Activated gamma-delta T cell (primary cell): ENCODE results near the gene CTNS.

Experiments used
- DNase-seq: peaks from one replicate; lab custom pipeline; 2025; lab: John Stamatoyannopoulos, UW
- total RNA-seq, 2 donors: gene quantifications; one replicate each; lab custom pipeline; 2026; lab: John Stamatoyannopoulos, UW

The CTNS gene
- total RNA-seq = 24.8 to 27.7 reads per million in 2 donors

DNA sequence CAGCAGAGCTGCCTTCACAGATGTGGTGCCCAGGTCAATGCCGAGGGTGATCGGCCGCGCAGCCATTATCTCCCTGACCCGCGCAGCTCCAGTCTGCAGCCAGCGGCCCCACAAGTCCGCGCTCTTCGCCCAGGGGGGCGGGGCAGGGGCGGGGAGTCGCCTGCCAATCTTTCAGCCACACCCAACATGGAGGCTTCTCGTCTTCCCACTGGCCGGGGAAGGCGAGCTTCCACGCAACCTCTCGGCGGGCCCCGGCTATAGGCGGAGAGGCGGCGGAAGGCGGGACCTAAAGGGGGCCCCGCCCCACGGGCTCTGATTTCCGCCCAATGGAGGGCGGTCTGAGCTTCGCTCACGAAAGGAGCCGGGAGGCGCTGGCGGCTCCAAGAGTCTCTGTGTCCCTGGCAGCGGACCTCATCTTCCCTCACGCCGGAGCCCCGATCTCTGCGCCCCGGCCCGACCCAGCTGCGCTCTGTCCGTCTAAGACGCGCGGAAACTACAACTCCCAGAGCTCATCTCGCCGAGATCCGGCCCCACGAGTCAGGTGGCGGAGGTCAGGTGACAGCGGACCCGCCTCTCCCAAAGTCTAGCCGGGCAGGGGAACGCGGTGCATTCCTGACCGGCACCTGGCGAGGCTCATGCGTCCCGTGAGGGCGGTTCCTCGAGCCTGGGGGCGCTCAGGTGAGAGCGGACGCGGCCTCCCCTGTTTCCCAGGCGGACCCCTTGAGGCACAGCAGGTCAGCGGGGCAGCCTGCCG, at the start of gene CTNS, which contains the start of gene SHPK:
Gene CTNS (plus strand): TSS at position 607 of the 754 bp plus-strand sequence. CDS start 3,447 bp downstream, outside the sequence.
Gene SHPK (minus strand): TSS at position 97 of the 754 bp plus-strand sequence. CDS start 31 bp downstream, at position 66.
- DNase-seq = peak; percentile 87

DNA sequence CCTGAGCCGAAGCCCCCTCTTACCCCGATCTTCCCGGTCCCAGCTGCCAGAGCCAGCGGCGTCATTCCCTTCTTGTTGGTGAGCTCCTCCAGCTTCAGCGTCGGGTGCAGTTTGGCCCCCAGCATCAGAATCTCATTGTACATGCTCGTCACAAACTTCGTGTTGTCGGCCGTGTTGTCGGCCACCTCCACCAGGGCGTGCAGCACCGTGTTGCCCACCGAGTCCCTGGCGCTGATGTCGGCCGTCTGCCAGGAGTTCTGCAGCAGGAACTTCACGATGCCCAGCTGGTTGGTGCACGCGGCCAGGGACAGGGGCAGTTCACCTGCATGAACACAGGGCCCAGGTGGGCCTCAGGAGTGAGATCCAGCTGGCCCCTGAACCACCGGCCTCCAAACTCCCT, 46.8 kb upstream of the CTNS start:
- no peak for DNase-seq

DNA sequence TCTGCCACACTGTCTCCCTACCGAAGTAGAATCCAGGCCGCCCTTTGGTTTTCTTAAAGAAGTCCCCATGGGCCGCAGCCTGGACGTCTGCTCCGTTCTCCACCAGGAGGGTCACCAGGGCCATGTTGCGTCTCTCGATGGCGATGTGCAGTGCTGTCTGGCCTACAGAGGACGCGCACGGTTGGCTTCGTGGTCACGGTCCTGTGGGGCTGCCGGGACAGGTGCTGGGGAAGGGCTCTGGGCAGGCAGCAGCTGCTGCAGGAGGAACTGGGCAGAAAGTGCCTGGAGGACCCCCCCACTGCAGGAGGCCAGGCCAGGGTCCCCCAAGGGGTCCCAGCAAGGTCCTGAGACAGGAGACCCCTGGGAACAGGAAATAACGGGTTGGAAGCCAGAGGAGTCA, 46.3 kb upstream of the CTNS start:
- DNase-seq = no peak

DNA sequence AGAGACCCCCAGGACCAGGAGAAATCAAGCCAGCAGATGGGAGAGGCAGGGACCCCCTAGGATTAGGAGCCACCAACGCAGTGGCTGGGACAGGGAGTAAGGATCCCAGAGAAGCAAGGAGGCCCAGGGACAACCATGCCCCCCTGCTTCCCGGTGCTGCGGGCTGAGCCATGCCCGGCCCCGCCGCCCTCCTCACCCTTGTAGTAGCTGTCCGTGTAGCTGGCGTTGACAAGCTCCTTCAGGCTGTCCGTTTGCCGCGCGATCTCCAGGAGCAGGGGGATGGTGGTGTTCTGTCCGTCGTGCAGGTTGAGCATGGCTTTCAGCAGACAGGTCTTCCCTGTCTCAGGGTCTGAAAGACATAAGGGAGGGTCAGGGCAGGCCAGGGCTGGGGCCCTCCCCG, 45.8 kb upstream of the CTNS start:
- no peak for DNase-seq

DNA sequence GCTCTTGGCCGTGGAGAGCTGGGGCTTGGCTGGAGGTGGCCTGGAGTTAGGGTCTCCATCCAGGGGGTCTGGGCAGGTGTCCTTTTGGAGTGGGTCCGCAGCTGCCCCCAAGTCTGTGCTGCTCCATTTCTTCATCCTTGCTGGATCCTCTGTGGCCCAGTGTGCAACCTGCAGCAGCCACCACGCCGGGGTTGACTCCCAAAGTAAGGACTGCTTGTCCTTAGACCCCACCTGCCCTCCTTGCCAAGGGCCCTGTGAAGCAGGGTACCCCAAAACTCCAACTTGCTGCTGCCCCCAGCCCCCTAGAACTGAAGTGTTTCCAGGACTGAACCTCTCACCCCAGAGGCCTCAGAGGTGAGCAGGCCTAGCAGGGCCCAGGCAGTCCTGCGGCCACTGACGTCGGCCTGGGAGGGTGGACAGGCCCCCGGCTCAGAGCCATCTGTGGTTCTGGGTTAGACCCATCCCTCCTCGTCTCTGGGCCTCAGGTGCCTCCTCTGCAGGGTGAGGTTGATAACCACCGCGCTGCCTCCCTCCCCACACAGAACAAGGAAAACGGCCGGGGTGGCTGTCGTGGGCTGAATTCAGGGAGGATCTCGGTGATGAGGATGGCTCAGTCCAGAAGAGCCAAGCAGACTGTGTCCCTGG, 44.2 kb upstream of the CTNS start:
- no peak for DNase-seq

DNA sequence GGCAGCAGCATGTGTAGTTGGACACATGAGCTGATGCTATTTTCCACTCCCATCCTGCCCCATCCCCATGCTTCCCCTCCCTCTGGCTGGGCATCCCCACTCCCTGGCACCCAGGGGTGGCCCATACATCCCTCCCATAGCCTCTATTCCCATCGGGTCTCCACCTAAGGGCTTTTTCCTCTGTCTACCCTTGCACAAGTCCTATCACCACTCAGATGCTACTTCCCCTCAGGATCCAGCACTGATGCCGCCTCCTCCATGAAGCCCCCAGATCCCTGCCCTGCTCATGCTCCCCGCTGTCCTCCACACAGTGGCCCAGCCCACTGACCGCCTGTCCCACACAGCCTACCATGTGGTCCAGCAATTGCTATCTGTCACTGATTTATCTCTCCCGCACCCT, 43.2 kb upstream of the CTNS start:
- DNase-seq = no peak

DNA sequence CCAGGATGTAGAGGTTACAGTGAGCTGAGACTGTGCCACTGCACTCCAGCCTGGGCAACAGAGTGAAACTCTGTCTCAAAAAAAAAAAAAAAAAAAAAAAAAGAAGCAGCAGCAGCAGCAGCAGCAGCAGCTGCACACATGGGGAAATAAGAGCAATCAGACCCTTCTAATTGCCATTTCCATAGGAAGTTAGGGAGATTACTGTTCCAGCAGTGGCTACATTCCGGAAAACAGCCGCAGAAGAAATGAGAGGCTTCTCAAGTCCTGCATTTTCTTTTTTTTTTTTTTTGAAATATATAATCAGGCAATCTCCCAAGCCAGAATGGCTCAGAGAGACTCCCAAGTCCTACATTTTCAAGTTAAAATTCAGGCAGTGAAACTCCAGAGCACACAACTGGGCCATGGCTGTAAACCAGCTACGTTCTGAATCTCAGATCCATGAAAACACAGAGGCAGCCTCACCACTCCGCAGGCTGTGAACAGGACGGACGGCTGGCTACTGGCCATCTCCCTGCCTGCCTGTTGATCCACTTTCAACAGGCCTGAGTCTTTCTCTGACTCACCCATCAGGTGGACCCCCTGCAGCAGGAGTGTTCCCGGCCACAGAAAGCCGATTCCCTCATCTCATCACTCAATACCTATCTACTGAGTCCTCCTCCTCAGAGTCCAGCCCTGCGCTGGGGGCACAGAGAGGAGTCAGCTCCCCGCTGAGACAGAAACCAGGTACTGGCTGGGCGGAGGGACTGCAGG, 42.3 kb upstream of the CTNS start:
- DNase-seq = no peak

DNA sequence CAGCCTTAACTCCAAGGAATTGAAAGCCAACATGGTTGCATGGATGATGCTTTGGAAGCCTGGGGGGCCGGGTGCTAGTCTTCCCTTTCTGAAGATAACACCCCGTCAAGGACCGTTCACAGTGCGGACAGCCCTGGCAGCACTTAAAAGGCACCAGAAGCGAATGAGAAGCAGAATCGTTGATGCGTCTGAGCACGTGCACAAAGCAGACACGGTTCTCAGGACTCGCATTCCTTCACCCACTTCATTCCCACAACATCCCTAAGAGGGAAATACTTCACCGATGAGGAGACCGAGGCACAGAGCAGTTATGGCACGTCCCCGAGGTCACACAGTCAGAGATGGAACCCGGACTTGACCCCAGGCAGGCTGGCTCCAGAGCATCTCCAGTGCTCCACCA, 41.6 kb upstream of the CTNS start:
- no peak for DNase-seq

DNA sequence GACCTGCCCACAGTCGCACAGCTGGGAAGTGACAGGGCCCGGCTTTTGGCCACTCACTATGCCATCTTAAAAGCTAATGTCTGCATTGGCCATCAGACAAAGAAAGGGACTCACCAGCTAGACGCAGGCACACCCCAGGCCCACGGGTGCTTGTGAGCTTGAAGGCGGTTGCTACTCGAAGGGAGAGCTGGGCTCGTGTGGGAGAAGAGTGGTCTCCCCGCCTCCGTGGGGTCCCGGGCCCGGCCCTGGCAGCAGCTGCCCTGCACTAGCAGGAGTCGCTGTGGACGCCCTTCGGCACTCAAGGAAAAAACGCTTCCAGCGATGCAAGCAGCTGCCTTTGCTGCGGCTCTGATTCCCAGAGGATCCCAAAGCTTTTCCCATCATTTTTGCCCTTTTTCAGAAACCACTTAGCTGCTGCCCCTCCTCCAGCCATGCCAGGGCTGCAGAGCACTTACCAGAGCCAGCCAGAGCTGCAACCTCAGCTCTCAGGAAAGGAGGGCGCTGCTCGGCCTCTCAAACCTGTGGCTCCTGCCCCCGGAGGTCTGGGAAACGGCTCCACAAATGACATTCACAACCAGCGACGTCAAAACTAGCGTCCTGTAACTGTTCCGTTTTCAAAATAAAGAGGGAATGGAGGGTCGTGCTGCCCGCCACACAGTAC, 39.6 kb upstream of the CTNS start:
- DNase-seq = no peak

DNA sequence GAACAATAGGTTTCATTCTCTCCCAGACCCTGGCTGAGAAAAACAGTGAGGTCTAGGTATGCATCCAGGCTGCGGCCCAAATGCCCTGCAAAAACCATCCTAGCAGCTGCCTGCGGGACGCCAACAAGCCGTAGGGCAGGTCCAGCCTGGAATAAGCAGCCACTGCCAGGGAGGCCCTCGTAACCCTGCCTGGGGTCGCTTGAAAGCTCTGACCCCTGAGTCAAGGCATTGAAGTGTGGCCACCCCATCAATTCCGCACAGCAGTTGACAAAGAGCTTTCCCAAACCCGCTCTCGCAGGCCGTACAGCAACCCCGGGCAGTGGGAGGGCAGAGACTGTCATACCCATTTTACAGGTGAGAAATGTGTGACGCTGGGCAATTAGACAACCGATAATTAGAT, 38.5 kb upstream of the CTNS start:
- DNase-seq = no peak

DNA sequence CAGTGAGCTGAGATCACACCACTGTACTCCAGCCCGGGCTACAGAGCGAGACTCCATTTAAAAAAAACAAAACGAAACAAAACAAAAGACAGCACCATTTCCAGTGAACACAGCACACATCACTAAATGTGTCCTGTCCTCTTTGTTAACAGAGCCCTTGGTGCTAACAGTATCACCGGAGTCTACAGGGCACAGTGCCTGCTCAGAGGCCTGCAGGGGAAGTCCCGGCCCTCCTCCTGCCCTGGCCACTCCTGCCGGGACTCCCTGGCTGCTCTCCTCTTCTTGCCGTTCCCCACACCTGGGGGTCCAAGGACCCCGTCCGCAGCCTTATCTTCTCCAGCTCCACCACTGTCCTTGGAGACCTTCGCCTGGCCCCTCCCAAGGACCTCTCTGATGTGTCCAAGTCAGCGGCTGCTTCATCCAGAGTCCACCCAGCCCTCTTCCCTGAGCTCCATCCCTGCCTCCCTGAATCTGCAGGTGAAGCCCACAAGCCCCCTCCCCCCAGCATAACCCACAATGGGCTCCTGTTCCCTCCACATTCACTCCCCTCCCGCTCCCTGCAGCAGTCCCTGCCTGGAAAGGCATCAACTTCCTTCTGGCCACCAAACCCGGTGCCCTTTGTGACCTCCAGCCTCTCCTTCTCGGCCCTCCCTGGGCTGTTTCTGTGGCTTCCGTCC, 35.9 kb upstream of the CTNS start:
- DNase-seq = no peak

DNA sequence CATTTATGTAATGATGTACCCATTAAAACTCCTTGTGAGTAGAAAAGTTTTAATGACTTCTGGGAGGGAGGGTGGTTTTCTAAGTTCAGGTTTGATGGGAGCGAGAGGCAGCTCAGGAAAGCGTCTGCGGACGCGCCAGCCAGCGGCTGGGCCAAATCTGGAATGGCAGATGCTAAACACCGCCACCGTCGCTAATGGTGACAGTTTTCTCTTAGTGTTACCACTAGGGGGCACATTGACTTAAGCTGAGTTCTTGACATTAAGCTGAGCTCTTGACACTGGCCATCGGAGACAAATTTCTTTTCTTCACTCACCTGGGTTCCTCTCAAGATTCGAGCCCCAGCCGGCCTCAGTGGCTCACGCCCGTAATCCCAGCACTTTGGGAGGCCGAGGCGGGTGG, 34.1 kb upstream of the CTNS start:
- no peak for DNase-seq

DNA sequence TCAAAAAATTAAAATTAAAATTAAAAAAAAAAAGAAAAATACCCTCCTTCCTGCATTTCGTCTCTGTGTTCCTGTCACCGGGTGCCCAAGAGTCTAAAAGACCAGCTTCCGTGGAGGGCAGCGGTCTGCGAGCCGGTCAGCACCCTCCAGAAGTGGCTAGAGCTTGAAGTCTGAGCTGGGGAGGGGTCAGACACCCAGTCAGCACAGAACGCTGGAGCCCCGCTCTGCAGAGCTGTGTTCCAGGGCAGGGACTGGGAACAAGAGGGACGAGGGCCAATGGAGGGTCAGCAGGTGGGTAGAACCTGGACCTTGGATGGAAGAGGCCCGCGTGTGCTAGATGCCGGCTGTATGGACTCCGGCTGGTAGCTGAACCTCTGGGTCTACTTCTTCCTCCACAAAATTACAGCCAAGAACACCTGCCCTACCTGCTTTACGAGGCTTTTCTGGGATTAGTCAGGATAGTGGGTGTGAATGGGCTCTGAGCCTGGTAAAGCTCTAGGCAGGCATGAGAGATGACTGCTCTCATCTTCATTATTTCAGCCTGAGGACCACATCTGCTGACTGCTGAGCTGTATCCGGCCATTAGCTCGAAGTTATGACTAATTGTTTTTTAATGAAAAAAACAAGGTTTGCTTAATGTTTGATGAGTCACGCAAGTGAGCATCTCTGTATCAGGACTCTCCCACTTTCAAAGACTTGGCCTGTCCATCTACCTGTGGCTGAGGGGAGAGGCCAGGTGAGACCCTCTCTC, 33.3 kb upstream of the CTNS start:
- no peak for DNase-seq

DNA sequence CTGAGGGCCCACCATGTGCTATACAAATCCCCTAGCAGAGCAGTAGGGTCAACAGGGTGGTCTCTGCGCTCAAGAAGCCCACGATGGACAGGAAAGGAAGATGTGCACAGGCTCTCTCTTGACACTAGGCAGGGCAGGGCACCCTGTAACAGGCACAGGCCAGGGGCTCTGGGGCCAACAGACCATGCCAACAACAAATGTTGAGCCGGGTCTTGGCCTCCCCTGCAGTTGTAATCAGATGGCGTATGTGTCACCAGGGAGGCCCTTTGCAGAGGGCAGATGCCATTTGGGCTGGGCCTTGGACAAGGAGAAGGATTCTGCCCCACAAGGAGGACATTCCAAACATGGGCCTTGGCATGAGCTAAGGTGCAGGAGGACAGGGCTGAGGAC, 32.7 kb upstream of the CTNS start:
- no peak for DNase-seq

DNA sequence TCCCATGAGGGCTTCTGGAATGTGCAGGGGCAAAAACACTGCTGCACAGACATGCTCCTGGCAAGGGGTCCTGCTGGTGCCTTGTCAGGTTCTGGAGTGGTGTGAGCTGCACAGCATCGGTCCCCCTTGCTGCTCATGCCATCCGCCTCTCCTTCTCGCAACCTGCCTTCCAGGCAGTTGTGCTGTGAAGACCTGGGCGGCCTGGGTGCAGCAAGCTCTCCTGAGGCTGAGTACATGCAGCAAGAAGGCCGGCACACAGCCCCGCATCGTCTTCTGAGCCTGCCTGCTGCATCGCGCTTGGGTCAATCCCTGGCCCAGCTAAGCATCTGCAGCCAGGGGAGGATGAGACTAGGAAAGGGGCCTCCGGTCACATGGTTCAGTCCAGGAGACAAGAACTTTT, 26.9 kb upstream of the CTNS start:
- DNase-seq = no peak

DNA sequence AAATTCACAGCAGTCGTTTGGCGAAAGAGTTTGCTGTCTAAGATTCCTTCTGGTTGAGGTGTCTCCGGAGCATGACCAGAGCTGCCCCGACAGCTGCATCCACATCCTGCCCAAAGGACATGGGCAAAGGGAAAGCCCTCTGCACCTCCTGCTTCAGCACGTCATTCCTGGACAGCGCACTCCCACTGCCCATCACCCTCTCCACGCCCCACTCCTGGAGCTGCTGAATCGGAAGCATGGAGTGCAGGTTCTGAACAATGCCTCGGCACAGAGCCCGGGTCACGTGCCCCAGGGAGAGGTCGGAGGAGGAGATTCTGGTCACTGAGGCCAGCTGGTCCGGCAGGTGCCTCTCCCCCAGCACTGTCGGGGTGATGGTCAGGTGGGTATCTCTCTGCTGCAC, 26.0 kb upstream of the CTNS start:
- DNase-seq = no peak

DNA sequence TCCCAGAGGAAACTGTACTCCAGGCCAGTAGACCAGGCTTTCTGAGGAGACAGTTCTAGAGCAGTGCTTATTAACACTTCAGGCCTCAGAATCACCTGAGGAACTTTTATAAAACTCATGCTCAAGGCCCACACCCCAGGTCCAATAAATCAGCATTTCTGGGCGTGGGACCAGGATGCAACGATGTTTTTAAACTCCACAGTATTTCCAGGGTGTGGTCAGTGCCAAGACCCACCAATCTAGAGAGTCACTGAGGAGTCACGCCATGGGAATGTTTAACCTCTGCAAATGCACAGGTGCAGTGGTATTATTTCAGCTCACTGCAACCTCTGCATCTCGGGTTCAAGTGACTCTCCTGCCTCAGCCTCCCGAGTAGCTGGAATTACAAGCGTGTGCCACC, 23.4 kb upstream of the CTNS start:
- no peak for DNase-seq

DNA sequence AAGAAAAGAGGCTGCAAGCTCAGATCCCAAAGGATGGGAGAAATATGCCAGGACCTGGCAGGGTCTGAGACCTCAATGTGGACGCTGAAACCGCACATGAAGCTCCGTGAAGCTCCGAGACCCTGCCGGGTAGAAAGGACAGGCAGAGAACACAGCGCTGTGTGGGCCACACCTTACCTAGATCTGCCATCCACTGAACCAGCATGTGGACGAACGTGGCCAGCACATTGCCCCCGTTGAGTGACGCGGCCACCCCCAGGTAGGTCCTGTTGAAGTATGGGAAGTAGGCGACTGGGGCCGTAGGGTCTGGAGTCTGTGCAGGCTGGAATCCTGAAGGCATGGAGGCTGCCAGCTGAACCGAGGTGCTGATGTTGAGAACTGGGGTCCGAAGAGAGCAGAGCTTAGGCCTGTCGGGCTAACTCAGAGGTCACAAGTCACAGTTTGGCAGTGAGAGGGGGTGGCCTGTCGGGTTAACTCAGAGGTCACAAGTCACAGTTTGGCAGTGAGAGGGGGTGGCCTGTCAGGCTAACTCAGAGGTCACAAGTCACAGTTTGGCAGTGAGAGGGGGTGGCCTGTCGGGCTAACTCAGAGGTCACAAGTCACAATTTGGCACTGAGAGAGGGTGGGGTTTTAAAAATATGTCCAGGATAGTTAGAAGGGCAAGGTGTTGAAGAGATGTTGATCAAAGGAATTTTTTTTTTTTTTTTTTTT, 21.2 kb upstream of the CTNS start:
- no peak for DNase-seq

DNA sequence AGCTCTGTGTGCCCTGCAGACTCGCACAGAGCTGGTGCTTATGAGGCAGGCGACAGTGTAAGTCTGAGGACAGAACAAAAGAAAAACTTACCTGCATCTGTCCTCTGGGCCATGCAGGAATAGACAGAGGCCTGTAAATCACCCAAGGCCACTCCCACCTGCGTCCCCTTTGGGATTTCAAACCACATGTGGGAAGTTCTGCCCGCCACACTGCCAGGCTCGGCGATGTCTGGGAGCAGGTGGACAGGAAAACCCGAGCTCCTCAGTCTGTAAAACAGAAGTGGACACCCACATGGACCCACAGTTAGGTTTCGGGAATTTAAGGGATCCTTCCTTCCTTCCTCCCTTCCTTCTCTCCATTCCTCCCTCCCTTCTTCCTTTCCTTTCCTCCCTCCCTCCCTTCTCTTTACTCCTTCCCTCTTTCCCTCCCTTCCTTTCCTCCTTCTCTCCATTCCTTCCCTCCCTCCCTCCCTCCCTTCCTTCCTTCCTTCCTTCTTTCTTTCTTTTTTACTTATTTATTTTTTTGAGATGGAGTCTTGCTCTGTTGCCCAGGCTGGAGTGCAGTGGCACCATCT, 15.3 kb upstream of the CTNS start:
- DNase-seq = no peak

DNA sequence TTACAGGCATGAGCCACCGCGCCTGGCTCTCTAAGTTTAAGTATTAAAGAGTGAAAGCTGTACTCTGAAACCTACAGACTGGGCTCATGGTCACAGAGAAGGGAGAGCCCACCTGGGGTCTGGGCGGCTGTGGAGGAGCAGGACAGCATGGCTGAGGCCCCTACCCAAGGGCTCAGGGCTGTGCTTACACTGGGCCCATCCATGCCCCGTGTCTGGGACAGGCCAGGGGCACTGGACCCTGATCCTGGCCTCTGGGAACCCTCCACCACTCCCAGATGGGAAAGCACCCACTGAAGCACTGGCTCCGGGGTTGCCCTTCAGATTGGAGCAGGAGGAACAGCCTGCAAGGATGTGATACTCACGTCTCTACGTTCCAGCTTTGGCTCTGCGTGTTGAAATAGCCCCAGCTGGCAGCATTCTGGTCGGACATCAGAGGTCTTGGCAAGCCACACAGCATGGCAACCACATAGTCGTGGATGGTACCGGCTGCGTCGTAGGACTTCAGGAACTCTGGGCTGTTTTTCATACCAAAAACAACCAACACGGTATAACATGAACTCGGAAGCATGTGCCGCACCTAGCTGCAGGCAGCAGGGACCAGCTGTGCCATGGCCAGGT, 13.5 kb upstream of the CTNS start:
- DNase-seq = no peak
